HG03469 (cell line): ENCODE measurements around the gene CUZD1.

Experiments
- ATAC-seq: cut with Tn5 transposase; IDR thresholded peaks from one replicate; pipeline ENCODE4 v1.9.1; 2021; ENCODE audit warnings: mild to moderate bottlenecking, moderate library complexity, moderate number of reproducible peaks; ENCODE audit not compliant: unreplicated experiment

Gene CUZD1

GRCh38 chr10:122822973-122823690, 22.5 kb downstream of the CUZD1 start:
- ATAC-seq: no peak

DNA sequence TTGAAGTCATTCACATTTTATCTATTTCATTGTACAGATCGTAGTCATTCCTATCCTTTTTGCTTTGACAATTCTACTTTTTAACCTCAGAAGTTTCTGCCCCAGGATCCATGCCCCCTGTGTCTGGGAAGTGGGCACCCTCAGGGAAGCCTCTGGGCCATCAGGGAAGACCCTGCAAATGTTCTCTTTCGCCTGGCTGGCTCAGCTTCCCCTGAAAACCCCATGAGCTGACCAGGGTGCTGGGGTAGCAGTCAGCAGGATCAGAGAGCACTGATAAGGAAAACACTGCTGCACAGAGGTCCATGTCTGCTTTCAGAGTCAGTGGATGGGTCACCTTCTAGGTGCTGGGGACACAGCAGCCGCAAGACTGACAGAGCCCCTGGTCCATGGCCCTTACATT, 23.8 kb downstream of the CUZD1 start:
- ATAC-seq: no peak

GRCh38 chr10:122815458-122815857, 30.2 kb downstream of the CUZD1 start:
- ATAC-seq: no peak

DNA sequence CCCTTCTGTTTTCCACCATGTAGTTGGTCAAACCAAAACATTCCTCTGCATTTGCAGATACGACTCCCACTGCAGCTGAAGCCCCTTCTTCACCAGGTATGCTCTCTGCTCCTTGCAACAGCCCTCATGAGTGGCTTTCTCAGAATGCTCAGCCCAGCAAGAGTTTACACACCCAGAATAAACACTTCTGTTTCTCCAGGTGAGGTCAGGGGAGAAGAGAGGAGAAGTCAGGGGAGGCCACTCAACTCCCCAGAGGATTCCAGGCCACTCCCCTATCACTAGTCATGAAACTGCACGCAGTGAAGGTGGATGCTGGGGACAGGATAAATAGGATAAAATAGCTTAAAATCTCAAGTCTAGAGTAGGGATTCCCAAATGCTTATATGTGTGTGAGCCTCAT, 31.2 kb downstream of the CUZD1 start:
- no peak for ATAC-seq

- no peak for ATAC-seq
Measured at GRCh38 chr10:122812751-122813150, 32.9 kb downstream of the CUZD1 start.

GRCh38 chr10:122802282-122802681, 43.4 kb downstream of the CUZD1 start:
- ATAC-seq: no peak

- ATAC-seq: no peak
Measured at GRCh38 chr10:122798704-122799231, 46.9 kb downstream of the CUZD1 start.

- no peak for ATAC-seq
Measured at GRCh38 chr10:122796796-122797195, 48.9 kb downstream of the CUZD1 start.

DNA sequence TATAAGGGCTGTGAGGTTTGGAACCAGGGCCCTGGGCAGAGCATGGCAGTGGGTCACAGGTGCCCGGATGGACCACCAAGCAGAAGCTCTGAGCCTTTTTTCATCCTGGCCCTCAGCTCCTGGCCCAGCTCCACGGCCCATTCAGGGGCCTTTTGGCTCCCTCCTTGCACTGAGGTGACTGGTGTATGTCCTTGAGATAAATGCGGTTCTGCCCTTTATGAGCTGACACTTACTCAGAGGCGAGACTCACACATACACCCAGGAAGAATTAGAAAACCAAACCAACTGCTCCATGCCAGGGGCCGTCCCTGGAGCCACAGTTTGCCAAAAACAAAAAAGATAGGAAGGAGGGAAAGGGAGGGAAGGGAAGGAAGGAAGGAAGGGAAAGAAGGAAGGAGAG, 49.7 kb downstream of the CUZD1 start:
- no peak for ATAC-seq

GRCh38 chr10:122786269-122786668, 59.4 kb downstream of the CUZD1 start:
- no peak for ATAC-seq

GRCh38 chr10:122782911-122783310, 62.7 kb downstream of the CUZD1 start:
- ATAC-seq: no peak
